Stomach (tissue), 19 donors: ENCODE measurements around the gene CLECL1. TPM values are rescaled to one million over a fixed set of nuclear protein-coding genes. Genes with fewer than 3 reads are reported as not detected.
A peak's percentile ranks its signal among the peaks of the same experiment; 100 is the strongest.

Experiments used
- DNase-seq, 2 donors: peaks; one replicate each; pipeline versions ENCODE4 v3.0.0 to v3.0.0-alpha.2; 2013 to 2019
- H3K27ac ChIP-seq, 5 donors: fragments of 200-600 bp in 4 of 5; sonication (generic) in 4 of 5; one replicate each; pipeline ENCODE4 v1.5.1; 2013 to 2019; ENCODE audit warnings: mild to moderate bottlenecking in 1 of 5, moderate library complexity in 1 of 5
- H3K27me3 ChIP-seq, 3 donors: fragments of 200-600 bp; sonication (generic); one replicate each; pipeline ENCODE4 v1.5.1; 2017 to 2019; ENCODE audit warnings: mixed run types in 1 of 3
- H3K36me3 ChIP-seq, 4 donors: fragments of 200-600 bp; sonication (generic); 1 replicate in 3 of 4; 2 replicates in 1 of 4; pipeline ENCODE4 v1.5.1; 2016 to 2019
- H3K4me1 ChIP-seq, 4 donors: fragments of 200-600 bp; sonication (generic); one replicate each; pipeline ENCODE4 v1.5.1; 2016 to 2019
- H3K4me3 ChIP-seq, 4 donors: fragments of 200-600 bp; sonication (generic) in 3 of 4; one replicate each; pipeline ENCODE4 v1.5.1; 2016 to 2019; ENCODE audit warnings: mild to moderate bottlenecking in 1 of 4
- H3K9me3 ChIP-seq, 4 donors: fragments of 200-600 bp; sonication (generic); one replicate each; pipeline ENCODE4 v1.5.1; 2016 to 2019
- CTCF ChIP-seq, 7 experiments: fragments of 450-650 bp in 4 of 7; fragments of 200-600 bp in 3 of 7; sonication (generic) in 3 of 7; IDR thresholded peaks; one replicate each; pipeline ENCODE4 v1.5.1; 2016 to 2019; ENCODE audit warnings: antibody characterized with exemption in 7 of 7, control low read depth in 2 of 7, mild to moderate bottlenecking in 1 of 7
- EP300 ChIP-seq: sonication (generic); formaldehyde crosslinking; IDR thresholded peaks from one replicate; pipeline ENCODE4 v1.6.1; 2017; ENCODE audit warnings: antibody characterized with exemption
- POLR2A ChIP-seq, 4 donors: fragments of 450-650 bp; IDR thresholded peaks; one replicate each; pipeline ENCODE4 v1.6.1; 2016; ENCODE audit warnings: antibody characterized with exemption in 4 of 4, control low read depth in 2 of 4, mild to moderate bottlenecking in 1 of 4, moderate library complexity in 1 of 4
- POLR2AphosphoS5 ChIP-seq, 3 donors: sonication (generic); formaldehyde crosslinking; IDR thresholded peaks; one replicate each; pipeline ENCODE4 v1.6.1; 2016; ENCODE audit warnings: antibody characterized with exemption in 3 of 3
- WGBS, 5 donors: extraction: QIAGEN DNeasy Blood & Tissue Kit in 3 of 5; methylation state at CpG; one replicate each; pipeline versions ENCODE4 v1.1.5 to v1.1.7; 2013 to 2018; 5-methylcytosine and 5-hydroxymethylcytosine counted together
- intact Hi-C: fragments of 100-400 bp; cut with DNase I; formaldehyde crosslinking; loops from one replicate; pipeline ENCODE4 v1.15.1; 2023; ENCODE audit warnings: low total_unique reads
- long read RNA-seq, 10 donors: transcript quantifications; one replicate each; lab custom pipeline, GENCODE V29; 2026
- polyA plus RNA-seq, 3 donors: library from polyadenylated mRNA; stranded (reverse); fragments of 200-250 nt; gene quantifications; one replicate each; pipeline ENCODE4 v1.2.3, GENCODE V29; 2013
- total RNA-seq, 5 donors: library from RNA; depleted of rRNA; stranded (reverse); fragments of >200 nt; gene quantifications; one replicate each; pipeline versions ENCODE4 v1.1.0 to v1.2.3, GENCODE V29; 2014 to 2016
- donor health status: healthy with polysubstance abuse.
- donor health status: Bipolar disorder and iron deficiency.
- donor health status: healthy.

Gene CLECL1
- total RNA-seq = 1 to 10 TPM in 1 of 5 donors, not detected in 4; 1.7 TPM
- polyA plus RNA-seq = 1 to 10 TPM in 2 of 3 donors, not detected in 1; 1.0 to 3.5 TPM
- long read RNA-seq, donor 1 = 0 reads
- long read RNA-seq, donor 2 = 0 reads
- long read RNA-seq, donor 3 = 0 reads
- long read RNA-seq, donor 4 = 0 reads
- long read RNA-seq, donor 5 = 0 reads
- long read RNA-seq, donor 6 = 0 reads
- long read RNA-seq, donor 7, partial matches to known transcripts = 0 of 1 reads
- long read RNA-seq, donor 7, other reads (novel, unspliced or antisense) = 0 of 1 reads
- long read RNA-seq, donor 8 = 0 reads
- long read RNA-seq, donor 9, partial matches to known transcripts = 0 of 1 reads
- long read RNA-seq, donor 9, other reads (novel, unspliced or antisense) = 0 of 1 reads
- long read RNA-seq, donor 10 = 0 reads

- H3K9me3 ChIP-seq = no peaks in the 10 kb centered on the region
- H3K4me3 ChIP-seq = no peak within 1 kb of the TSS
- no peaks in the 10 kb centered on the region for H3K4me1 ChIP-seq
- H3K27me3 ChIP-seq = no peaks in the 10 kb centered on the region
- H3K36me3 ChIP-seq = no peaks in the 10 kb centered on the region
- WGBS, 5 donors = 73 to 83% (median 75%) methylated on average over 8 of the region's 8 CpGs
- peak within 1 kb of the TSS in 2 of 5 donors; percentile 2 to 68 for H3K27ac ChIP-seq
- DNase-seq = no peak
- intact Hi-C loops = no loop called here
- no peak for TF ChIP-seq POLR2AphosphoS5 (IDR thresholded peaks at IDR 0.05)
- TF ChIP-seq CTCF (IDR thresholded peaks at IDR 0.05) = no peak
- TF ChIP-seq EP300 = no peak
- TF ChIP-seq POLR2A (IDR thresholded peaks at IDR 0.05) = no peak
These were observed at the start of gene CLECL1 for GRCh38 chr12:9732921-9733461. Gene CLECL1, minus strand, starts transcription at chr12:9733097.

- 76 to 89% (median 84%) methylated on average over 2 of the region's 2 CpGs for WGBS, 5 donors
- Histone ChIP-seq H3K36me3 (no peaks in the 10 kb centered on the region), H3K27me3 (no peaks in the 10 kb centered on the region), H3K4me1 (no peaks in the 10 kb centered on the region), H3K9me3 (no peaks in the 10 kb centered on the region), H3K27ac (no peak overlapping the region), H3K4me3 (no peak overlapping the region)
- no peak for DNase-seq
- no peak for TF ChIP-seq POLR2A (IDR thresholded peaks at IDR 0.05)
- no peak for TF ChIP-seq EP300
- no peak for TF ChIP-seq CTCF (IDR thresholded peaks at IDR 0.05)
- no peak for TF ChIP-seq POLR2AphosphoS5 (IDR thresholded peaks at IDR 0.05)
- intact Hi-C loops = no loop called here
These were observed 48.5 kb upstream of the CLECL1 start for GRCh38 chr12:9781360-9781759.

- TF ChIP-seq CTCF (IDR thresholded peaks at IDR 0.05) (no peak), POLR2AphosphoS5 (IDR thresholded peaks at IDR 0.05) (no peak), EP300 (no peak), POLR2A (IDR thresholded peaks at IDR 0.05) (no peak)
- H3K9me3 ChIP-seq = no peaks in the 10 kb centered on the region
- no peaks in the 10 kb centered on the region for H3K36me3 ChIP-seq
- intact Hi-C loops = no loop called here
- H3K27me3 ChIP-seq = no peaks in the 10 kb centered on the region
- H3K27ac ChIP-seq = peak overlapping the region in 1 of 5 donors; percentile 5
- H3K4me1 ChIP-seq = peaks cover 0 to 6% (median 3%) of the 10 kb centered on the region in 4 donors
- H3K4me3 ChIP-seq = no peak overlapping the region
- no peak for DNase-seq
- 47 to 62% (median 54%) methylated on average over 4 of the region's 4 CpGs for WGBS, 5 donors
These were observed 46.3 kb upstream of the CLECL1 start for GRCh38 chr12:9779209-9779608.

- Histone ChIP-seq H3K36me3 (no peaks in the 10 kb centered on the region), H3K27me3 (no peaks in the 10 kb centered on the region), H3K4me1 (peaks cover 0 to 13% (median 4%) of the 10 kb centered on the region in 4 donors), H3K4me3 (no peak overlapping the region), H3K9me3 (no peaks in the 10 kb centered on the region), H3K27ac (no peak overlapping the region)
- intact Hi-C loops = no loop called here
- no peak for TF ChIP-seq POLR2AphosphoS5 (IDR thresholded peaks at IDR 0.05)
- no peak for DNase-seq
- WGBS, 5 donors = 61 to 68% (median 67%) methylated on average over 3 of the region's 3 CpGs
These were observed 43.9 kb upstream of the CLECL1 start for GRCh38 chr12:9776781-9777180.
